A549 (cell line): ENCODE results near the gene SNX2.
"Not testable (repeated sequence)": the region's sequence is repeated elsewhere in the genome, so short reads cannot be mapped to it uniquely, and the experiment has no call there.

Experiments used
- ATOH8 ChIP-seq: fragments of 250-450 bp; sonication (Bioruptor Pico); IDR thresholded peaks from 2 replicates; pipeline ENCODE4 v1.5.0; 2020; ENCODE audit warnings: low read depth, mild to moderate bottlenecking, moderate library complexity
- CTCF ChIP-seq: fragments of >200 bp; sonication (Bioruptor Twin); formaldehyde crosslinking; IDR thresholded peaks from 3 replicates; pipeline ENCODE4 v1.5.1; 2016
- EP300 ChIP-seq, 2 experiments: fragments of >200 bp; sonication (Bioruptor Twin); formaldehyde crosslinking; IDR thresholded peaks; 2 replicates in 1 of 2; 3 replicates in 1 of 2; pipeline ENCODE4 v1.6.1; 2016 to 2017
- HOXA7 ChIP-seq: fragments of 250-450 bp; sonication (Bioruptor Pico); IDR thresholded peaks from 2 replicates; pipeline ENCODE4 v1.5.0; 2020; ENCODE audit warnings: mild to moderate bottlenecking, moderate library complexity
- JUN ChIP-seq, 2 experiments: fragments of >200 bp; sonication (Bioruptor Twin); formaldehyde crosslinking; IDR thresholded peaks; 2 replicates in 1 of 2; 3 replicates in 1 of 2; pipeline ENCODE4 v1.6.1; 2016 to 2017
- KDM5A ChIP-seq: fragments of 200-600 bp; sonication (generic); IDR thresholded peaks from 2 replicates; pipeline ENCODE4 v1.6.1; 2016; ENCODE audit warnings: antibody characterized with exemption, mild to moderate bottlenecking
- POLR2A ChIP-seq: IDR thresholded peaks from 2 replicates; pipeline ENCODE4 v1.6.1; 2012; ENCODE audit warnings: mild to moderate bottlenecking, low read length
- TP53 ChIP-seq: fragments of 250-450 bp; sonication (Bioruptor Pico); IDR thresholded peaks from 2 replicates; pipeline ENCODE4 v1.5.0; 2021; ENCODE audit warnings: mild to moderate bottlenecking, moderate library complexity

GRCh38 chr5:122761896-122762295 is 13.0 kb upstream of the SNX2 start:
- not testable (repeated sequence) for TF ChIP-seq EP300 (IDR thresholded peaks at IDR 0.05); CTCF; TP53; KDM5A; ATOH8 (CRISPR knock-in tag); POLR2A; HOXA7 (CRISPR knock-in tag); JUN (IDR thresholded peaks at IDR 0.05)
